Ectodermal cell (in vitro differentiated cells): ENCODE measurements around the gene AKAP7.

Experiments
- H3K27ac ChIP-seq: 2 replicates; pipeline ENCODE4 v1.7.0; 2013; ENCODE audit warnings: mild to moderate bottlenecking, low read depth, low read length; ENCODE audit not compliant: insufficient read depth, poor library complexity, severe bottlenecking
- H3K27me3 ChIP-seq: 2 replicates; pipeline ENCODE4 v1.7.0; 2013; ENCODE audit warnings: mild to moderate bottlenecking, low read length; ENCODE audit not compliant: insufficient read depth, control insufficient read depth, poor library complexity, severe bottlenecking
- H3K36me3 ChIP-seq: one replicate; pipeline ENCODE4 v1.7.0; 2013; ENCODE audit warnings: low read length; ENCODE audit not compliant: control insufficient read depth, insufficient read depth
- H3K4me1 ChIP-seq: one replicate; pipeline ENCODE4 v1.7.0; 2013; ENCODE audit warnings: low read length; ENCODE audit not compliant: control insufficient read depth, insufficient read depth
- H3K4me3 ChIP-seq: 2 replicates; pipeline ENCODE4 v1.7.0; 2013; ENCODE audit warnings: low read depth, low read length, control low read depth; ENCODE audit not compliant: insufficient read depth
- H3K9me3 ChIP-seq: 2 replicates; pipeline ENCODE4 v1.7.0; 2013; ENCODE audit warnings: mild to moderate bottlenecking, low read length, moderate library complexity; ENCODE audit not compliant: control insufficient read depth
- WGBS, 2 experiments: methylation state at CpG; one replicate each; pipeline ENCODE4 v1.1.7; 2013; ENCODE audit warnings: missing lambda C conversion rate in 2 of 2; 5-methylcytosine and 5-hydroxymethylcytosine counted together

The AKAP7 gene

GRCh38 chr6:131161987-131162386 is 26.7 kb downstream of the AKAP7 start:
- WGBS, 2 experiments: 53 to 60% methylated on average over 2 of the region's 3 CpGs

DNA sequence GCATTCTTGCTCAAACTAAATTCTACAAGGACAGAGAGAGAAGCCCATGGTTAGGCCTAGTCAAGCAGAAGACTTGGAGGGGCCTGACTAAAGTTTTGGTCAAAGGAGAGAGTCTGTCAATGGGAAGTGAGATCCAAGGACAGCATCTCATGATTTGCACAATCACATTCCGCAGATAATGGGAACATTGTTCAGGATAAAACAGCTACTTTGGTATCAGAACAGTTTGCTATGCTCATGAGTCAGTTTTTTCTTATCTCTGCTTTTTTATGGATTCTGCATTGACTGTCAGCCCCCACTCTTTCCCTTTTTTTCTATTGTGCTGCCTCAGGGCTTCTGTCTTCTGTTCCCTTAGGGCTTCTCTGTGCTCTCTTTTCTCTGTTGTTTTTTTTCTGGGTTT is 28.6 kb downstream of the AKAP7 start:
- 97 to 100% methylated on average over 1 of the region's 1 CpG for WGBS, 2 experiments
- no peaks in the 10 kb centered on the region for H3K9me3 ChIP-seq

More at GRCh38 chr6:131161987-131162386, 26.7 kb downstream of the AKAP7 start:
- H3K27ac ChIP-seq: no peak overlapping the region
- H3K4me1 ChIP-seq: peaks cover 4% of the 10 kb centered on the region
- H3K9me3 ChIP-seq: no peaks in the 10 kb centered on the region
- no peaks in the 10 kb centered on the region for H3K36me3 ChIP-seq
- H3K4me3 ChIP-seq: no peak overlapping the region
- H3K27me3 ChIP-seq: no peaks in the 10 kb centered on the region

GRCh38 chr6:131164506-131164905 is 29.2 kb downstream of the AKAP7 start:
- Histone ChIP-seq H3K4me1 (peaks cover 4% of the 10 kb centered on the region), H3K36me3 (no peaks in the 10 kb centered on the region), H3K9me3 (no peaks in the 10 kb centered on the region), H3K27ac (no peak overlapping the region), H3K27me3 (no peaks in the 10 kb centered on the region), H3K4me3 (no peak overlapping the region)
- WGBS, 2 experiments: 88 to 91% methylated on average over 2 of the region's 2 CpGs

More for the DNA sequence above, 28.6 kb downstream of the AKAP7 start:
- H3K4me3 ChIP-seq: no peak overlapping the region
- no peaks in the 10 kb centered on the region for H3K27me3 ChIP-seq
- no peaks in the 10 kb centered on the region for H3K36me3 ChIP-seq
- peaks cover 4% of the 10 kb centered on the region for H3K4me1 ChIP-seq
- H3K27ac ChIP-seq: no peak overlapping the region

- Histone ChIP-seq H3K9me3 (no peaks in the 10 kb centered on the region), H3K27me3 (no peaks in the 10 kb centered on the region), H3K27ac (no peak overlapping the region), H3K4me3 (no peak overlapping the region), H3K36me3 (no peaks in the 10 kb centered on the region), H3K4me1 (no peaks in the 10 kb centered on the region)
- 83 to 93% methylated on average over 1 to 2 of the region's 3 CpGs for WGBS, 2 experiments
Observed at GRCh38 chr6:131167773-131168172, 32.5 kb downstream of the AKAP7 start.

DNA sequence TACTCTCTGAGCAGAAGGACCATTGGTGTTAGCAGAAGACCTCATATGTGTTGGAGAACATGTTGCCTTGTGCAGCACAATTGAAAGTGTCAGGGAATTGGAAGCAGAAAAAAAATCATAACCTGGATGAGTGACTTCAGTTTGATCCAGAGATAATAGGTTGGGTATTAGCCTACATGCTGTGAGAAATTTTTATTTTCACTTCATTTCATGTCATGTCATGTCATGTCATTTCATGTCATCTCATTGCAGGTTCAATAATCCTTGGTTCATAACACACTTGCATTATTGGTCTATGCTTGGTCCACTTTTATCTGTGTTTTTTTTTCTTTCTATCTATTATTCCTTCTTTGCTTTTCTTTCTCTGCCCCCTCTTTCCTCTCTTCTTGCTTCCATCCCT is 34.3 kb downstream of the AKAP7 start:
- Histone ChIP-seq H3K4me3 (no peak overlapping the region), H3K36me3 (no peaks in the 10 kb centered on the region), H3K9me3 (no peaks in the 10 kb centered on the region), H3K27me3 (no peaks in the 10 kb centered on the region), H3K27ac (no peak overlapping the region), H3K4me1 (no peaks in the 10 kb centered on the region)

DNA sequence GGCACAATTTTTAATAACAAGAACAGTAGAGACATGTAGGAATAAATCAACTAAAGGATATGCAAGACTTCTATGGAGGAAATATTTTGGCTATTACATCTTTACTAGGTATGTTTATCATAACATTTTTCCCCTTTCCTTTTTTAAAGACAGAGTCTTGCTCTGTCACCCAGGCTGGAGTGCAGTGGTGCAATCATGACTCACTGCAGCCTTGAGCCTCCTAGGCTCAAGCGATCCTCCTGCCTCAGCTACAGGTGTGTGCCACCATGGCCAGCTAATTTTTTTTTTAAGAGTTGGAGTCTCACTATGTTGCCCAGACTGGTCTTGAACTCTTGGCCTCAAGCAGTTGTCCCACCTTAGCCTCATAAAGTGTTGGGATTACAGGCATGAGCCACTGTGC is 37.0 kb downstream of the AKAP7 start:
- Histone ChIP-seq H3K27me3 (no peaks in the 10 kb centered on the region), H3K36me3 (no peaks in the 10 kb centered on the region), H3K4me1 (no peaks in the 10 kb centered on the region), H3K9me3 (no peaks in the 10 kb centered on the region), H3K27ac (no peak overlapping the region), H3K4me3 (no peak overlapping the region)
- 90 to 95% methylated on average over 1 of the region's 1 CpG for WGBS, 2 experiments

GRCh38 chr6:131173680-131174079 is 38.4 kb downstream of the AKAP7 start:
- Histone ChIP-seq H3K4me1 (no peaks in the 10 kb centered on the region), H3K9me3 (no peaks in the 10 kb centered on the region), H3K36me3 (no peaks in the 10 kb centered on the region), H3K4me3 (no peak overlapping the region), H3K27ac (no peak overlapping the region), H3K27me3 (no peaks in the 10 kb centered on the region)
- 89 to 100% methylated on average over 1 of the region's 1 CpG for WGBS, 2 experiments

- Histone ChIP-seq H3K36me3 (no peaks in the 10 kb centered on the region), H3K9me3 (no peaks in the 10 kb centered on the region), H3K27ac (no peak overlapping the region), H3K4me3 (no peak overlapping the region), H3K4me1 (no peaks in the 10 kb centered on the region), H3K27me3 (no peaks in the 10 kb centered on the region)
- 91 to 96% methylated on average over 2 of the region's 2 CpGs for WGBS, 2 experiments
Observed at GRCh38 chr6:131175564-131175963, 40.3 kb downstream of the AKAP7 start.

GRCh38 chr6:131177996-131178395 is 42.7 kb downstream of the AKAP7 start:
- no peaks in the 10 kb centered on the region for H3K9me3 ChIP-seq
- no peak overlapping the region for H3K4me3 ChIP-seq
- no peaks in the 10 kb centered on the region for H3K36me3 ChIP-seq
- H3K27me3 ChIP-seq: no peaks in the 10 kb centered on the region
- H3K4me1 ChIP-seq: no peaks in the 10 kb centered on the region
- 94 to 97% methylated on average over 3 of the region's 6 CpGs for WGBS, 2 experiments
- H3K27ac ChIP-seq: no peak overlapping the region

- no peak overlapping the region for H3K27ac ChIP-seq
- no peaks in the 10 kb centered on the region for H3K27me3 ChIP-seq
- H3K36me3 ChIP-seq: no peaks in the 10 kb centered on the region
- no peaks in the 10 kb centered on the region for H3K9me3 ChIP-seq
- 42 to 43% methylated on average over 5 of the region's 5 CpGs for WGBS, 2 experiments
- H3K4me1 ChIP-seq: no peaks in the 10 kb centered on the region
- H3K4me3 ChIP-seq: no peak overlapping the region
Observed at GRCh38 chr6:131182991-131183425, 47.7 kb downstream of the AKAP7 start.

- no peaks in the 10 kb centered on the region for H3K36me3 ChIP-seq
- H3K27ac ChIP-seq: no peak overlapping the region
- H3K27me3 ChIP-seq: no peaks in the 10 kb centered on the region
- H3K4me1 ChIP-seq: no peaks in the 10 kb centered on the region
- H3K4me3 ChIP-seq: no peak overlapping the region
- 87 to 90% methylated on average over 5 of the region's 5 CpGs for WGBS, 2 experiments
- H3K9me3 ChIP-seq: no peaks in the 10 kb centered on the region
Observed at GRCh38 chr6:131183427-131184095, 48.3 kb downstream of the AKAP7 start.
